Endothelial cell of umbilical vein (primary cell): ENCODE results near the gene HCFC1. TPM values are rescaled to one million over a fixed set of nuclear protein-coding genes. Genes with fewer than 3 reads are reported as not detected.
A peak's percentile ranks its signal among the peaks of the same experiment; 100 is the strongest.

Experiments
- BruUV-seq: library from RNA; stranded (reverse); fragments of 400-500 nt; replicated peaks from 2 replicates; lab custom pipeline; 2021; lab: Mats Ljungman, UMichigan
- CTCF ChIA-PET: fragments of 300-600, 350-600 bp; sonication (Branson Sonifier 250); formaldehyde crosslinking; loops from one replicate; lab custom pipeline; 2021; ENCODE audit warnings: antibody characterized with exemption, inconsistent platforms; lab: Charles Lee
- POLR2A ChIA-PET: fragments of 300-600, 350-600 bp; sonication (Branson Sonifier 250); formaldehyde crosslinking; loops from one replicate; lab custom pipeline; 2021; ENCODE audit warnings: antibody characterized with exemption, inconsistent platforms; lab: Charles Lee
- DNase-seq: peaks from one replicate; pipeline ENCODE4 v3.0.0-alpha.2; 2011; ENCODE audit warnings: low read depth, low spot score
- FAIRE-seq: peaks from 2 replicates; lab custom pipeline; 2011; peaks lifted over from hg19 to GRCh38; lab: Jason Lieb, UNC
- H2AFZ ChIP-seq: 2 replicates; pipeline ENCODE4 v1.6.0; 2012; ENCODE audit warnings: low read depth, low read length, control low read depth, inconsistent platforms
- H3K27ac ChIP-seq: 2 replicates; pipeline ENCODE4 v1.5.1; 2011; ENCODE audit warnings: low read depth, mild to moderate bottlenecking, control low read depth, low read length, moderate library complexity; ENCODE audit not compliant: insufficient read depth
- H3K27me3 ChIP-seq, 2 experiments: 2 replicates each; pipeline versions ENCODE4 v1.6.0 to v1.6.1; 2011; ENCODE audit warnings: low read length in 2 of 2, mixed read lengths in 1 of 2; ENCODE audit not compliant: control insufficient read depth in 2 of 2, insufficient read depth in 2 of 2
- H3K36me3 ChIP-seq, 2 experiments: 2 replicates in 1 of 2; 3 replicates in 1 of 2; pipeline ENCODE4 v1.5.1; 2011; ENCODE audit warnings: low read length in 2 of 2, mild to moderate bottlenecking in 1 of 2, moderate library complexity in 1 of 2; ENCODE audit not compliant: control insufficient read depth in 2 of 2, insufficient read depth in 2 of 2; ENCODE audit errors: extremely low read depth in 1 of 2
- H3K4me1 ChIP-seq: 3 replicates; pipeline ENCODE4 v1.5.1; 2011; ENCODE audit warnings: mild to moderate bottlenecking, low read length; ENCODE audit not compliant: control insufficient read depth, insufficient read depth; ENCODE audit errors: extremely low read depth
- H3K4me2 ChIP-seq: 2 replicates; pipeline ENCODE4 v1.6.1; 2011; ENCODE audit warnings: low read length, control low read depth, mixed read lengths; ENCODE audit not compliant: insufficient read depth
- H3K4me3 ChIP-seq, 3 experiments: fragments of 200-600 bp in 1 of 3; sonication (generic), shearing (Covaris generic) in 1 of 3; replicated peaks in 1 of 3; 2 replicates each; pipeline ENCODE4 v1.5.1; 2011 to 2016; ENCODE audit warnings: control low read depth in 3 of 3, low read length in 3 of 3, mild to moderate bottlenecking in 2 of 3, inconsistent platforms in 1 of 3, low read depth in 1 of 3, moderate library complexity in 1 of 3; ENCODE audit not compliant: insufficient read depth in 1 of 3
- H3K79me2 ChIP-seq: 2 replicates; pipeline ENCODE4 v1.6.0; 2012; ENCODE audit warnings: low read length, inconsistent platforms; ENCODE audit not compliant: control insufficient read depth, insufficient read depth
- H3K9ac ChIP-seq: replicated peaks from 2 replicates; pipeline ENCODE3; 2011; ENCODE audit warnings: low read length, control low read depth; ENCODE audit not compliant: insufficient read depth; ENCODE audit errors: extremely low read depth
- H3K9me1 ChIP-seq: replicated peaks from 3 replicates; pipeline ENCODE4 v1.6.0; 2011; ENCODE audit warnings: mild to moderate bottlenecking, low read length; ENCODE audit not compliant: control insufficient read depth, insufficient read depth; ENCODE audit errors: extremely low read depth
- H3K9me3 ChIP-seq: replicated peaks from 2 replicates; pipeline ENCODE4 v1.5.1; 2012; ENCODE audit warnings: low read length, inconsistent platforms; ENCODE audit not compliant: control insufficient read depth, insufficient read depth
- H4K20me1 ChIP-seq: replicated peaks from 2 replicates; pipeline ENCODE3; 2011; ENCODE audit warnings: mild to moderate bottlenecking, low read length; ENCODE audit not compliant: control insufficient read depth, insufficient read depth; ENCODE audit errors: extremely low read depth
- CTCF ChIP-seq, 2 donors: IDR thresholded peaks; 1 replicate in 1 of 2; 2 replicates in 1 of 2; pipeline ENCODE4 v1.5.1; 2011; ENCODE audit warnings: low read length in 2 of 2, mild to moderate bottlenecking in 2 of 2, moderate library complexity in 2 of 2, control low read depth in 1 of 2, inconsistent platforms in 1 of 2, low read depth in 1 of 2; ENCODE audit not compliant: insufficient read depth in 1 of 2; ENCODE audit errors: extremely low read depth in 1 of 2
- EZH2 ChIP-seq: IDR thresholded peaks from 2 replicates; pipeline ENCODE4 v1.6.1; 2012; ENCODE audit warnings: borderline replicate concordance, low read depth, mild to moderate bottlenecking, moderate library complexity, low read length, inconsistent platforms; ENCODE audit not compliant: severe bottlenecking
- FOS ChIP-seq: IDR thresholded peaks from 2 replicates; pipeline ENCODE4 v1.6.1; 2011; ENCODE audit warnings: mild to moderate bottlenecking, low read length, moderate library complexity, borderline replicate concordance; ENCODE audit not compliant: insufficient read depth
- JUN ChIP-seq: IDR thresholded peaks from 2 replicates; pipeline ENCODE4 v1.6.1; 2011; ENCODE audit warnings: borderline replicate concordance, low read depth; ENCODE audit not compliant: insufficient read length, insufficient read depth
- POLR2AphosphoS5 ChIP-seq: IDR thresholded peaks from 2 replicates; pipeline ENCODE4 v1.6.1; 2012; ENCODE audit warnings: low read depth, mild to moderate bottlenecking, control low read depth, low read length, moderate library complexity; ENCODE audit not compliant: insufficient read depth
- dilution Hi-C: fragments of 300-500 bp; cut with MboI; formaldehyde crosslinking; loops from one replicate; pipeline ENCODE4 v1.15.0; 2019; ENCODE audit warnings: low sequenced_read_pairs; ENCODE audit not compliant: extremely low pct_ligation_motif_present
- intact Hi-C: fragments of 100-400 bp; cut with micrococcal nuclease; formaldehyde crosslinking; loops from one replicate; pipeline ENCODE4 v1.10.0; 2022
- polyA plus RNA-seq, 4 experiments: library from polyadenylated mRNA; depleted of rRNA in 3 of 4; stranded (reverse) in 3 of 4; unstranded in 1 of 4; fragments of >200 nt; gene quantifications; 2 replicates each; pipeline versions ENCODE4 v1.2.1 to v1.2.3, GENCODE V29; 2011 to 2012; ENCODE audit warnings: missing spikeins in 1 of 4
- total RNA-seq: library from RNA; stranded (reverse); gene quantifications from 2 replicates; pipeline ENCODE4 v1.2.3, GENCODE V29; 2021

The HCFC1 gene
- total and polyA plus RNA-seq, 2 donors (not counting 3 experiments of a cell fraction or from before 2014, with no cell fraction given), result 15.9 to 85.9 TPM

GRCh38 chrX:153933748-153934147, 37.9 kb downstream of the HCFC1 start:
- FAIRE-seq (peak; percentile 77), DNase-seq (no peak)
- Histone ChIP-seq H3K9ac (peak overlapping the region; percentile 62), H3K79me2 (peaks cover 28% of the 10 kb centered on the region), H2AFZ (no peak overlapping the region), H3K4me1 (peaks cover 6% of the 10 kb centered on the region), H3K9me3 (no peaks in the 10 kb centered on the region), H3K9me1 (no peaks in the 10 kb centered on the region), H4K20me1 (no peaks in the 10 kb centered on the region), H3K27ac (peak overlapping the region; percentile 19), H3K36me3 (peaks cover 0 to 14% of the 10 kb centered on the region in 2 experiments), H3K27me3 (no peaks in the 10 kb centered on the region), H3K4me3 (peak overlapping the region; percentile 33 to 57 (median 39)), H3K4me2 (peak overlapping the region; percentile 64)
- intact Hi-C loops, result no loop called here
- ChIA-PET CTCF (interaction anchor here (3.4 to 3.5 kb wide), 2 partner anchors 10 to 14 kb away, joined by 29 to 30 read pairs; no protein-coding TSS in a partner anchor), POLR2A (no interaction called here)
- BruUV-seq, result no TSS peak
- dilution Hi-C loops, result no loop called here
- no peak for TF ChIP-seq FOS
- TF ChIP-seq POLR2AphosphoS5, result no peak
- TF ChIP-seq CTCF (IDR thresholded peaks at IDR 0.05; ENCODE audit: extremely low read depth in 1 of 2, insufficient read depth in 1 of 2, low read depth in 1 of 2, low read length in 2 of 2), result no peak
- no peak for TF ChIP-seq EZH2
- no peak for TF ChIP-seq JUN
